Measurements from ENCODE around the gene SPEF1.

The SPEF1 gene

GRCh38 chr20:3747471-3747870 lies 33.8 kb downstream of the SPEF1 start:
- DNase-seq (ENCODE audit: low spot score), result no peak

- DNase-seq (ENCODE audit: low spot score), result no peak
Measured at GRCh38 chr20:3745686-3746173, 35.5 kb downstream of the SPEF1 start.

DNA sequence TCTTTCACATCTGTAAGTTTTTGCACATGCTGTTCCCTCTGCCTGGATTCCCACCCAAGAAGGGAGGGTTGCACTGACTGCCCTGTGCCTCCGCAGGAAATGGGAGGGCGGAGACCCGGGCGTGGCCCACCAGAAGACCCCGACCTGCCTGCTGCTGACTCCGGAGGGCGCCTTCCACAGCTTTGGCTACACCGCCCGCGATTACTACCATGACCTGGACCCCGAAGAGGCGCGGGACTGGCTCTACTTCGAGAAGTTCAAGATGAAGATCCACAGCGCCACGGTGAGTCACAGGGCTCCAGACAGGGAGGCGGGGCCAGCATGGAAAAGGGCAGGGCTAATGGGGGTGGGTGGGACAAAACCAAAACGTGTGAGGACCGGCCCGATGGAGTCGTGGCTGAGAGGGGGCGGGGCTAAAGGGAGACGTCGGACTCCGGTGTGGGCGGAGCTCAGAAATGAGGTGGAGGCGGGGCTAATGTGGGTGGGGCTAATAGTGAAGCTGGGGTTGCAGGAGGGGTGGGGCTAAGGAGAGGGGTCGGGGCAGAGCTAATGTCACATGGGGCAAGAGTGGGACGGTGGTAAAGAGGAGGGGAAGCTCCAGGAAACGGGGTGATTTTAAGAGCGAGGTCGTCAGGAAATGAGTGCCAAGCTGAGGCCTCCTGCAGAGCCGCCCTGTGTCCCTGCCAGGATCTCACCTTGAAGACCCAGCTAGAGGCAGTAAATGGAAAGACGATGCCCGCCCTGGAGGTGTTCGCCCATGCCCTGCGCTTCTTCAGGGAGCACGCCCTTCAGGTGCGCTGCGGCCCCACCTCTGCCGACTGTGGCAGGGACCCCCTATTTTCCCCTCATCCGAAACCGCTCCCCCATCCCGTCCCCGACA lies 36.2 kb downstream of the SPEF1 start:
- DNase-seq (ENCODE audit: low spot score), result peak; percentile 85

GRCh38 chr20:3744037-3744436 lies 37.2 kb downstream of the SPEF1 start:
- DNase-seq (ENCODE audit: low spot score), result no peak

DNA sequence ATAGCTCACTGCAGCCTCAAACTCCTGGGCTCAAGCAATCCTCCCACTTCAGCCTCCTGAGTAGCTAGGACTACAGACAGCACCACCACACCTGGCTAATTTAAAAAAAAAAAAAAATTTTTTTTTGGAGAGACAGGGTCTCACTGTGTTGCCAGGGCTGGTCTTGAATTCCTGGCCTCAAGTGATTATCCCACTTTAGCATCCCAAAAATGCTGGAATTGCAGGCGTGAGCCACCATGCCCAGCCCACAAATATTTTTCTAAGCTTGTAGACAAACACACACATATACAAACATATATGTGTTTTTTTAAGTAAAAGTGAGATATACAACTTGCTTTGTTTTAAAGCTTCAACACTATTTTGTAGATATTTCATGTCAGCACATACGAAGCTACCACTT lies 38.0 kb downstream of the SPEF1 start:
- DNase-seq (ENCODE audit: low spot score), result no peak

DNA sequence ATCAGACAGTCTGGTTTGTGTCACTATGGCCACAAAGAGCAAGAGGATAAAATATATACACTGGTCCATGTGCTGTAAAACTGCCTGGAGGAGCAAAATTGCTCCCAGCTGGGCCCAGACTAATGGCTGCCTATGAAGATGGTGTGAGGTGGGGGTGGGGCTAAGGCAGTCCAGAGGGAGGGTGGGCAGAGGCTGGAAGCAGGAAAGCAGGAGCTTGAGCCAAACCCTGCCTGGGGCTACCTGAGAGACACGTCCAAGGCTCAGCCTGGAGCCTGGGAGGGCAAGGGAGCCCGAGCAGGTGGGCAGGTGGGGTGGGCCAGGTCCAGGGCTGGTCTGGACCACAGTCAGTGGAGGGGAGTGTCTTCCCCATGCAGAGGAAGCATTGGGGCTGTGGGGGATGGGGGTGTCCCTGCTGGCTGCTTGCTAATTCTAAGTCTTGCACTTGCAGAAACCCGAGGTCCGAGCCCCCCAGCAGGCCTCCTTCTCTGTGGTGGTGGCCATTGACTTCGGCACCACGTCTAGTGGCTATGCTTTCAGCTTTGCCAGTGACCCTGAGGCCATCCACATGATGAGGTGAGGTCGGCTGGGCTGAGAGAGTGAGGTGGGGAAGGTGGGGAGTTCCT lies 39.3 kb downstream of the SPEF1 start:
- DNase-seq (ENCODE audit: low spot score), result no peak

DNA sequence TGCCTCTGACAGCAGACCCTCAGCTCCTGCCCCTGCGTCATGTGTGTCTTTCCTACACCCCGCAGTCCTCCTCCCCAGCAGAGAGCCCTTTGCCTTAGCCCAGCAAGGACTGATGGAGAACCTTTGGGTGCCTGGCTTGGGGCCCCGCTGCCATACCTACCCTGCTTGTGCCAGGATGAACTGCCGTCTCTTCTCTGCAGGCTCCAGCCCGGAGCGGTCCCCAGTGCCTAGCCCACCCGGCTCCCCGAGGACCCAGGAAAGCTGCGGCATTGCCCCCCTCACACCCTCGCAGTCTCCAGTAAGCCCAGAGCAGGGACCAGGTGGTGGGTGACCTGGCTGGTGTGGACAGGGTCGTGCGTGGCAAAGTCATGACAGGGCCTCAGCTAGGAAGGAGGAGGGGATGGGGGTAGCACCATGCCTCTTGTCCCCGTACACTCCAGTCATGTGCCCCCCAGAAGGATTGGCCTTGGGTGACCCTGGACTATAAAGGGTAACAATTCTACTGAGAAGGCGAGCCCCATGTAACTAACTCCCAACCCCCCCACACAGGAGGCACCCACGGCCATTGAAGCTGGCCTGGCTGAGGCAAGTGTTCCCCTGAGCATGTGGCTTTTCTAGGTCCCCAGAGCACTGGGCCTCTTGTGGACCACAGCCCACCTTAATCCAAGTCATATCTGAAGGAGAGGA lies 40.5 kb downstream of the SPEF1 start:
- DNase-seq (ENCODE audit: low spot score), result no peak

- no peak for DNase-seq (ENCODE audit: low spot score)
Measured at GRCh38 chr20:3739926-3740451, 41.3 kb downstream of the SPEF1 start.

DNA sequence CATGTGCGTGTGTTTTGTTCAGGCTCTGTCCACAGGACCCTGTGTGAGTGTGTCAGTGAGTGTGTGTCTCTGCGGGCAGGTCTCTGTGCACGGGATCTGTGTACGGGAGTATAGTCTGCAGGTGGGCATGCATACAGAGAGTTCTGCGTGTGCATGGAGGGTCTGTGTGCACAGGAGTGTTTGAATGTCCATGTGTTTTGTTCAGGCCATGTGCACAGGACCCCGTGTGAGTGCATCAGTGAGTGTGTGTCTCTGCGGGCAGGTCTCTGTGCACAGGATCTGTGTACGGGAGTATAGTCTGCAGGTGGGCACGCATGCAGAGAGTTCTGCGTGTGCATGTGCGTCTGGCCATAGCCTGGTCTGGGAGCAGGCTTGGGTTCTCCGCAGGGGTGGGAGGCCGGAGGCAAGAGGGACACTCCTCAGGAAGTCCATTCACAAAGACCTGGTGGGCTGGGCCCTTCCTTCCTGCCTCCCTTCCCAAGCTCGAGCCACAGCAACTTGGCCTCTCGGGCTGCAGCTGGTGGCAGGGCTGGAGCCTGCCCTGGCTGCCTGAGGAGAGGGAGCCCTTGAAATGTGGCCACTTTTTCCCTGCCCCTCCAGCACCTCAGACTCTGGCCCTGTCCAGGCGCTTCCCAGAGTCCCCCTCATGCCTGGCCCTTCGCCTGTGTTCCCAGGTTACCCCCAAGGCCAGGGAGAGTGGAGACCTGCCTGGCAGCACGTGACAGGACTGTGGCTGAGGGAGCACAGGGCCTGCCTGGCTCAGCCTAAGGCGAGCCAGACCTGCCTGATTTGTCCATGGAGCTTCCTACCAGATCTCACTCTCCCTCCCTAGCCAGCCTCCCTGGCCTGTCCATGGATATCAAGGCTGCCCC lies 42.0 kb downstream of the SPEF1 start:
- no peak for DNase-seq (ENCODE audit: low spot score)

- DNase-seq (ENCODE audit: low spot score), result no peak
Measured at GRCh38 chr20:3738111-3739053, 42.9 kb downstream of the SPEF1 start.

GRCh38 chr20:3735768-3736167 lies 45.5 kb downstream of the SPEF1 start:
- no peak for DNase-seq (ENCODE audit: low spot score)

GRCh38 chr20:3734111-3734843 lies 47.0 kb downstream of the SPEF1 start:
- no peak for DNase-seq (ENCODE audit: low spot score)

DNA sequence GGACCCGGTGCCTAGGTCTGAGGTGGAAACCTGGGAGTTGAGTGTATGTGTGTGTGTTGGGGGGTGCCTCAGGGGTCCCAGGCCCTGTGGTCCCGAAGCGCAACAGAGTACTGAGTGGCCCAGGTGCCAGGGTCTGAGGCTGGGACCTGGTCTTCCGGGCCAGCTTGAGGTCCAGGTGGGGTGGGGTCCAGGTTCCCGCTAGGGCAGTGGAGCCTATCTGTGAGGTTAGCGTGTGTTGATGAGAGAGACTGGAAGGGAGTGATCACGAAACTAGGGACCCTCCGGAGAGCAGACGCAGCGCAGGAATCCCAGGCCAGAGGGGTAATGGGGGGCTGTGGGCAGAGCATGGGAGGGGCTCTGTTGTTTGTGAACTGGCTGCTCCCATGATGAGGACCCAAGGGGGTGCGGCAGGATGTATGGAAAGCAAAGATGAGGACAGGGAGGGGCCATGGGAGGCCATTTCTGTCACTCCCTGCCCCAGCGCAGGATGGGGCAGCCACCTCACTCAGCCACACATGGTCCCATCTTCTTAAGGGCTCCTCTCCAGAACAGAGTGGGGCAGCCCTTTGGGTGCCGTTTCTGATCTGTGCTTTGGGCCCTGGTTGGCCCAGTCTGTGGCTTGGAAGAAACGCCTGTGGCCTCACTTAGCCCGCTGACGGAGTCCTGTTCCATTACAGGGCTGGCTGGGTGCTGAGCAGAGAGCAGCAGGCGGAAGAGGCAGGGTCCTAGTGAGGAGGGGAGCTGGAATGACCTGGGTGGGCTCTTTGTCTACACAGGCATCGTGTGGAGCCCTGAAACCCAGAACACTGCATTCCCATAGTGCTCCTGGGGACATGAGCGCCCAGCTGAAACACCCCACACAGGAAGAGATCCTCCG lies 47.9 kb downstream of the SPEF1 start:
- no peak for DNase-seq (ENCODE audit: low spot score)

- DNase-seq (ENCODE audit: low spot score), result no peak
Measured at GRCh38 chr20:3732327-3733118, 48.7 kb downstream of the SPEF1 start, which contains the start of gene HSPA12B. HSPA12B (plus strand) TSS chr20:3732685; CDS start chr20:3738675, 5,990 bp downstream.

DNA sequence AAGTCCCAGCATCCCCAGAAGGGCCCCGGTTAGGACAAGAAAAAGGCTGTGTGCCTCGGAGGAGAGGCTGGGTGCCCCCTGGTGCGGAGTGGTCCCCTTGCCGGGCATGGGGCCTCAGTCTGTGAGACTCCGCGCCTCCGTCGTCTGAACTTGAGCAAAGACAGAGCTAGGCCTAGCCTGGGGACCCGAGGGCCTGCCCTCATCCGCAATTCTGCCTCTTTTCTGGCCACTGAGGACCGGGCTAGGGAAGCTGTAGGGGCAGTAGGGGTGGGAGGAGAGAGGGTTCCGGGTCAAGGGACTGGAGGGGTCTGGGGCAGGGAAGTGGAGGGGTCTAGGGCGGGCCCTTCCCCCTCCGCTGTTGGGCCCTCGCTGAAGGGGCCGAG lies 49.3 kb downstream of the SPEF1 start:
- no peak for DNase-seq (ENCODE audit: low spot score)

DNA sequence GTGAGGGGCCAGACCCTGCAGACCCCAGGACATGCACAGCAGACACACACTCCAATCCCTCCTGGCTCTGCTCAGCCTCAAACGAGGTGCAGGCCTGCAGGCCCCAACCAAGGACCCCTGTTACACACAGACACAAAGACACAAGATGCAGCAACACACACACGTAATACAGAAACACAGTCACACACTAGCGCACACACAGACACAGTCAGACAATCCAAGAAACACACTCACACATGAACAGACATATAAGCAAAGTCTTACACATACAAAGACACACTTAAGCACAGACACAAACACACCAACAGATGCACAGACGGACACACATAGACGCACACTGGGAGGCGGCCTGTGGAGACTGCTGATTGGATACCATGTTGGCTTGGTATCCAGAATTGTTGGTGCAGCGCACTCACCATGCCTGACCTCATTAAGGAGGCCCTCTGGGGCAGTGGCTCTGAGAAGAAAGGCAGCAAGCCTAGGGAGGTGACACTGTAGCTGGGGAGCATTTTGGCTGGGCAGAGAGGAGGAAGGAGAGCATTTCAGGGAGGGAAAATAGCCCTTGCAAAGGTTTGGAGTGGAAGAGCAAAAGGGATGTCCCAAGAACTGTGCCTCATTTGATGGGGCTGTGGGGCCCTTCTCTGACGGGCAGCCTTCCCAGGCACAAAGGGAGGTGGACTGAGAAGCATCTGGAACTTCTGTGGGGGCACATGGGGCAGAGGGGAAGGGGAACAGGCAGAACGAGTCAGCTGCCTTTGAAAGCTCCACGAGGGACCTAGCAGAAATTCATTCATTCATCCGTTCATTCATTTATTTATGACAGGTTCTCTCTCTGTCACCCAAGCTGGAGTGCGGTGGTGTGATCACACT lies 50.2 kb downstream of the SPEF1 start:
- no peak for DNase-seq (ENCODE audit: low spot score)
